HepG2 (cell line): ENCODE data around the gene COG8. TPM values are rescaled to one million over a fixed set of nuclear protein-coding genes. Genes with fewer than 3 reads are reported as not detected.

Experiments
- STAT5B ChIP-seq: sonication (generic); formaldehyde crosslinking; IDR thresholded peaks from 2 replicates; pipeline ENCODE4 v1.4.0; 2020; ENCODE audit warnings: missing genetic modification reagents
- ZBTB20 ChIP-seq: sonication (generic); formaldehyde crosslinking; IDR thresholded peaks from 2 replicates; pipeline ENCODE4 v1.8.1; 2023; ENCODE audit warnings: missing genetic modification reagents, low read depth, mild to moderate bottlenecking, borderline replicate concordance
- ZNF18 ChIP-seq: sonication (generic); formaldehyde crosslinking; IDR thresholded peaks from 2 replicates; pipeline ENCODE4 v1.8.0; 2022; ENCODE audit warnings: mild to moderate bottlenecking, missing genetic modification reagents; ENCODE audit not compliant: insufficient replicate concordance
- ZNF180 ChIP-seq: sonication (generic); formaldehyde crosslinking; IDR thresholded peaks from 2 replicates; pipeline ENCODE4 v1.4.0; 2020; ENCODE audit warnings: low read depth, missing genetic modification reagents, borderline replicate concordance
- ZNF263 ChIP-seq: sonication (generic); formaldehyde crosslinking; IDR thresholded peaks from 2 replicates; pipeline ENCODE4 v1.4.0; 2020; ENCODE audit warnings: missing genetic modification reagents
- ZNF430 ChIP-seq: sonication (generic); formaldehyde crosslinking; IDR thresholded peaks from 2 replicates; pipeline ENCODE4 v1.9.0; 2021; ENCODE audit warnings: mild to moderate bottlenecking, missing genetic modification reagents
- ZNF512B ChIP-seq: sonication (generic); formaldehyde crosslinking; IDR thresholded peaks from 2 replicates; pipeline ENCODE4 v1.5.1; 2020; ENCODE audit warnings: missing genetic modification reagents, mild to moderate bottlenecking, borderline replicate concordance
- ZNF614 ChIP-seq: IDR thresholded peaks from 2 replicates; pipeline ENCODE4 v1.6.1; 2018; ENCODE audit warnings: missing biosample characterization, missing genetic modification reagents, inconsistent platforms, borderline replicate concordance
- ZNF788 ChIP-seq: sonication (generic); formaldehyde crosslinking; IDR thresholded peaks from 2 replicates; pipeline ENCODE4 v1.5.0; 2020; ENCODE audit warnings: mild to moderate bottlenecking, missing genetic modification reagents, borderline replicate concordance
- polyA plus RNA-seq, 8 experiments: library from polyadenylated mRNA; depleted of rRNA in 3 of 8; stranded (reverse) in 7 of 8; unstranded in 1 of 8; fragments of >200 nt; fragmentation: Illumina TruSeq in 4 of 8; extraction: Trizol in 4 of 8; gene quantifications; 2 replicates each; pipeline versions ENCODE4 v1.2.1 to v1.2.3, GENCODE V29; 2011 to 2016; ENCODE audit warnings: low read depth in 4 of 8, missing spikeins in 1 of 8, mixed read lengths in 1 of 8; ENCODE audit not compliant: insufficient read depth in 1 of 8
- total RNA-seq, 5 experiments: library from RNA; depleted of rRNA; stranded (reverse); fragments of >200 nt; fragmentation: Illumina TruSeq; extraction: Trizol; gene quantifications; 2 replicates each; pipeline ENCODE4 v1.2.3, GENCODE V29; 2016; ENCODE audit warnings: low read depth in 1 of 5
- TF ChIP-seq, protein P1 (sequence below): sonication (generic); formaldehyde crosslinking; IDR thresholded peaks from 2 replicates; pipeline ENCODE4 v1.4.0; 2020; ENCODE audit warnings: mild to moderate bottlenecking, missing genetic modification reagents
- TF ChIP-seq, protein P2 (sequence below): sonication (generic); formaldehyde crosslinking; IDR thresholded peaks from 2 replicates; pipeline ENCODE4 v1.4.0; 2020; ENCODE audit warnings: missing genetic modification reagents, borderline replicate concordance

COG8 gene
- total and polyA plus RNA-seq, 2 of the 13 experiments (the other 11 are each of a cell fraction or from before 2014, with no cell fraction given) = 45.5 to 52.1 TPM

DNA sequence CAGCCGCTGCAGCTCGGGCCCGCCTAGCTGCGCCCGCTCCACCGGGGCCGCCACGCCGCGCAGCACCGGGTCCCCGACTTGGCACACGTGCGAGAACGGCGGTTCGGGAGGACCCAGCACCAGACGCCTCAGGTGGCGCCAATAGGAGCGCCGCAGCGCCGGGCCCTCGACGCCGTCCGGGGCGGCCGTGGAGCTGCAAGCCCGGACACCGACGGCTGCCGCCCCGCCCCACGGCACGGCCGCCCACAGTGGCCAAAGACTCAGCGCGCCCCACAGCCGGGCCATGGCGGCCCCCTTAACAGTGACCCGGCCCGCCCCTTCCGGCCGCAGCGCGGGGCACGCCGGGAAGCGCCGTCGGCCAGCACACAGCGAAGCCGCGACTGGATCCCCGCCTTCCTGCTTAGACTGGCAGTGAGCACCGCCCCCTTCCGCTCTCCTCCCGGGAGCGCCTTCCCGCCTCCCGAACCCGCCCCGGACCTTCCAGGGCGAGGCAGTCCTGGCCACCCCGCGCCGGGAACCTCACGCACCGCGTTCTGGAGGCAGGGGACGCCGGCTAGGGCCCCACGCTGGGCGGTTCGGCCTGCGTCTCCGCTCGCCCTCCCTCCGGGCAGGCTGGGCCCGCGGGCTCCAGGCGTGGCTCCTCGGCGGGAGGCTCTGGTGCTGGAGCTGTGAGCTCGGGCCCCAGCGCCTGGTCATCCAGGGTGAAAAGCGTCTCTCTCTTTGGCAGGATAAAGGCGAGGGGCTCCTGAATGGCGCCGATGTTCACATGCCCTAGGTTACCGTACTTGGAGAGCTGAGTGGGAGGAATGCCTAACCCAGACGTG lies 8.9 kb downstream of the COG8 start, which contains the start of gene PDF (continued):
- TF ChIP-seq, protein P1, sequence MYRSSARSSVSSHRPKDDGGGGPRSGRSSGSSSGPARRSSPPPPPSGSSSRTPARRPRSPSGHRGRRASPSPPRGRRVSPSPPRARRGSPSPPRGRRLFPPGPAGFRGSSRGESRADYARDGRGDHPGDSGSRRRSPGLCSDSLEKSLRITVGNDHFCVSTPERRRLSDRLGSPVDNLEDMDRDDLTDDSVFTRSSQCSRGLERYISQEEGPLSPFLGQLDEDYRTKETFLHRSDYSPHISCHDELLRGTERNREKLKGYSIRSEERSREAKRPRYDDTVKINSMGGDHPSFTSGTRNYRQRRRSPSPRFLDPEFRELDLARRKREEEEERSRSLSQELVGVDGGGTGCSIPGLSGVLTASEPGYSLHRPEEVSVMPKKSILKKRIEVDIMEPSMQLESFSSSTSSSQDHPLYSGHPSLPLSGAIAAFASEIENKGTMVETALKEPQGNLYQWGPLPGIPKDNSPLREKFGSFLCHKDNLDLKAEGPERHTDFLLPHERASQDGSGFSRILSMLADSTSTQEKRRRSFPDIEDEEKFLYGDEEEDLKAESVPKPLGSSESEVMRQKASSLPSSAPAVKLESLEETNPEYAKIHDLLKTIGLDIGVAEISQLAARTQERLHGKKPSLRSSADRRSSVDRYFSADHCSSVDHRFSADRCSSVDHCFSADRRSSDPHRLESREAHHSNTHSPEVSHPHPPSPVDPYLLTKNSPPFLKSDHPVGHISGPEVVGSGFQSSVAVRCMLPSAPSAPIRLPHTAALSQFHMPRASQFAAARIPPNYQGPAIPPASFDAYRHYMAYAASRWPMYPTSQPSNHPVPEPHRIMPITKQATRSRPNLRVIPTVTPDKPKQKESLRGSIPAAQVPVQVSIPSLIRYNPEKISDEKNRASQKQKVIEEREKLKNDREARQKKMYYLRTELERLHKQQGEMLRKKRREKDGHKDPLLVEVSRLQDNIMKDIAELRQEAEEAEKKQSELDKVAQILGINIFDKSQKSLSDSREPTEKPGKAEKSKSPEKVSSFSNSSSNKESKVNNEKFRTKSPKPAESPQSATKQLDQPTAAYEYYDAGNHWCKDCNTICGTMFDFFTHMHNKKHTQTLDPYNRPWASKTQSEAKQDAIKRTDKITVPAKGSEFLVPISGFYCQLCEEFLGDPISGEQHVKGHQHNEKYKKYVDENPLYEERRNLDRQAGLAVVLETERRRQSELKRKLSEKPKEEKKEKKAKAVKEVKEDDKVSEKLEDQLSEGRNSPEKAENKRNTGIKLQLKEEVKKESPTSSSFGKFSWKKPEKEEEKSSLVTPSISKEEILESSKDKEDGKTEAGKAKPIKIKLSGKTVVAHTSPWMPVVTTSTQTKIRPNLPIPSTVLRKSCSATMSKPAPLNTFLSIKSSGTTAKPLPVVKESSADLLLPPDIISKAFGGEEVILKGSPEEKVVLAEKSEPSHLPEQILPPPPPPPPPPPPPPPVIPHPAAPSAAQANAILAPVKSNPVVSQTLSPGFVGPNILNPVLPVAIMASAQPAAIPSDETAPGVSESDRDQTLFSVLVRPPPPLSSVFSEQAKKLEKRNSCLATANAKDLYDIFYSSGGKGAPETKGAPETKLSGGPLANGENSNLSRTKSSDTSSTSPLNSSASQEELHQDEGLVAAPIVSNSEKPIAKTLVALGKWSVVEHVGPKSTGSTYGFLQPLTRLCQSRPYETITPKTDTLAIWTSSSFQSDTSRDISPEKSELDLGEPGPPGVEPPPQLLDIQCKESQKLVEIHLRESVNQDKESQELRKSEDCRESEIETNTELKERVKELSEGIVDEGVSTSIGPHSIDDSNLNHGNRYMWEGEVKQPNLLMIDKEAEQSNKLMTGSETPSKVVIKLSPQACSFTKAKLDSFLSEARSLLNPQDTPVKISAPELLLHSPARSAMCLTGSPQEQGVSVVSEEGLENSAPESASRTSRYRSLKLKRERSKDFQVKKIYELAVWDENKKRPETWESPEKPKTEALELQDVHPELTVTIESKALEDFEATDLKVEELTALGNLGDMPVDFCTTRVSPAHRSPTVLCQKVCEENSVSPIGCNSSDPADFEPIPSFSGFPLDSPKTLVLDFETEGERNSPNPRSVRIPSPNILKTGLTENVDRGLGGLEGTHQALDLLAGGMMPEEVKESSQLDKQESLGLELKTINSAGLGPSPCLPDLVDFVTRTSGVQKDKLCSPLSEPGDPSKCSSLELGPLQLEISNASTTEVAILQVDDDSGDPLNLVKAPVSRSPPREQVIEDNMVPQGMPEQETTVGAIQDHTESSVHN (CRISPR knock-in tag) = no peak
- TF ChIP-seq ZNF430 (CRISPR knock-in tag) = no peak; the same call in 1 of the 2 replicates
- TF ChIP-seq ZNF614 = peak; percentile 95; the same call in 1 of the 2 replicates
- TF ChIP-seq, protein P2, sequence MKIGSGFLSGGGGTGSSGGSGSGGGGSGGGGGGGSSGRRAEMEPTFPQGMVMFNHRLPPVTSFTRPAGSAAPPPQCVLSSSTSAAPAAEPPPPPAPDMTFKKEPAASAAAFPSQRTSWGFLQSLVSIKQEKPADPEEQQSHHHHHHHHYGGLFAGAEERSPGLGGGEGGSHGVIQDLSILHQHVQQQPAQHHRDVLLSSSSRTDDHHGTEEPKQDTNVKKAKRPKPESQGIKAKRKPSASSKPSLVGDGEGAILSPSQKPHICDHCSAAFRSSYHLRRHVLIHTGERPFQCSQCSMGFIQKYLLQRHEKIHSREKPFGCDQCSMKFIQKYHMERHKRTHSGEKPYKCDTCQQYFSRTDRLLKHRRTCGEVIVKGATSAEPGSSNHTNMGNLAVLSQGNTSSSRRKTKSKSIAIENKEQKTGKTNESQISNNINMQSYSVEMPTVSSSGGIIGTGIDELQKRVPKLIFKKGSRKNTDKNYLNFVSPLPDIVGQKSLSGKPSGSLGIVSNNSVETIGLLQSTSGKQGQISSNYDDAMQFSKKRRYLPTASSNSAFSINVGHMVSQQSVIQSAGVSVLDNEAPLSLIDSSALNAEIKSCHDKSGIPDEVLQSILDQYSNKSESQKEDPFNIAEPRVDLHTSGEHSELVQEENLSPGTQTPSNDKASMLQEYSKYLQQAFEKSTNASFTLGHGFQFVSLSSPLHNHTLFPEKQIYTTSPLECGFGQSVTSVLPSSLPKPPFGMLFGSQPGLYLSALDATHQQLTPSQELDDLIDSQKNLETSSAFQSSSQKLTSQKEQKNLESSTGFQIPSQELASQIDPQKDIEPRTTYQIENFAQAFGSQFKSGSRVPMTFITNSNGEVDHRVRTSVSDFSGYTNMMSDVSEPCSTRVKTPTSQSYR (CRISPR knock-in tag) = peak; percentile 57; the same call in 1 of the 2 replicates
- peak; percentile 96; the same call in 1 of the 2 replicates for TF ChIP-seq ZNF788
- no peak for TF ChIP-seq ZNF512B (CRISPR knock-in tag)
- no peak for TF ChIP-seq ZNF180 (CRISPR knock-in tag)
- peak; percentile 63; the same call in 1 of the 2 replicates for TF ChIP-seq ZBTB20
- TF ChIP-seq ZNF18 (CRISPR knock-in tag) = no peak
- TF ChIP-seq ZNF263 (CRISPR knock-in tag) = peak; percentile 72
- TF ChIP-seq STAT5B = peak; percentile 27; the same call in 1 of the 2 replicates
